Body of pancreas (tissue), 4 donors: ENCODE results near the gene NUP98.

Experiments used
- POLR2A ChIP-seq, 3 donors: fragments of 450-650 bp; IDR thresholded peaks; one replicate each; pipeline ENCODE4 v1.6.1; 2016; ENCODE audit warnings: antibody characterized with exemption in 3 of 3, mild to moderate bottlenecking in 2 of 3
- TF ChIP-seq, protein P1 (sequence below), 7 experiments: fragments of 450-650 bp in 4 of 7; fragments of 200-600 bp in 3 of 7; sonication (generic) in 3 of 7; IDR thresholded peaks; one replicate each; pipeline ENCODE4 v1.5.1; 2016 to 2019; ENCODE audit warnings: antibody characterized with exemption in 7 of 7

DNA sequence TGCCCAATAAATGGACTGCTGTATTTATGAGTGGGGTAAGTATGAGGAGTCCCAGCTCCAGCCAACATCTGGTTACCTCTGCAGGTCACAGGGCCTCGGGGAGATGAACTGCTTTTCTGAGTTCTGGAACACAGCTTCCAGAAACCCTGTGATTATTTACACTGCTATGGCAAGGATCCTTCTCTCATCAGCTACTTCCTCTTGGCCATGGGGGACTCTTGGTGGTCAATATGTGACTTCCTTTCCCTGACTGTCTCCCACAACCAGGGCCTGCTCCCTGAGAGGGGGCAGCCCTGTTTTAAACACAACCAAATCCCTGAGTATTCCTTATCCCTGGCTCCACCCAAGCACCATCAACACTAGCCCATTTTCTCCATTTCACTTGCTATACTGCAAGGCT lies 33.4 kb upstream of the NUP98 start:
- TF ChIP-seq, protein P1, sequence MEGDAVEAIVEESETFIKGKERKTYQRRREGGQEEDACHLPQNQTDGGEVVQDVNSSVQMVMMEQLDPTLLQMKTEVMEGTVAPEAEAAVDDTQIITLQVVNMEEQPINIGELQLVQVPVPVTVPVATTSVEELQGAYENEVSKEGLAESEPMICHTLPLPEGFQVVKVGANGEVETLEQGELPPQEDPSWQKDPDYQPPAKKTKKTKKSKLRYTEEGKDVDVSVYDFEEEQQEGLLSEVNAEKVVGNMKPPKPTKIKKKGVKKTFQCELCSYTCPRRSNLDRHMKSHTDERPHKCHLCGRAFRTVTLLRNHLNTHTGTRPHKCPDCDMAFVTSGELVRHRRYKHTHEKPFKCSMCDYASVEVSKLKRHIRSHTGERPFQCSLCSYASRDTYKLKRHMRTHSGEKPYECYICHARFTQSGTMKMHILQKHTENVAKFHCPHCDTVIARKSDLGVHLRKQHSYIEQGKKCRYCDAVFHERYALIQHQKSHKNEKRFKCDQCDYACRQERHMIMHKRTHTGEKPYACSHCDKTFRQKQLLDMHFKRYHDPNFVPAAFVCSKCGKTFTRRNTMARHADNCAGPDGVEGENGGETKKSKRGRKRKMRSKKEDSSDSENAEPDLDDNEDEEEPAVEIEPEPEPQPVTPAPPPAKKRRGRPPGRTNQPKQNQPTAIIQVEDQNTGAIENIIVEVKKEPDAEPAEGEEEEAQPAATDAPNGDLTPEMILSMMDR (IDR thresholded peaks at IDR 0.05), result no peak
- no peak for TF ChIP-seq POLR2A (IDR thresholded peaks at IDR 0.05)
